ENCODE measurements around the gene CYSLTR2. TPM values are rescaled to one million over a fixed set of nuclear protein-coding genes. Genes with fewer than 3 reads are reported as not detected.

CYSLTR2 gene
- total and polyA plus RNA-seq, 2 donors (not counting 1 experiment from before 2014, with no cell fraction given): 0.09 TPM; not detected in 1

DNA sequence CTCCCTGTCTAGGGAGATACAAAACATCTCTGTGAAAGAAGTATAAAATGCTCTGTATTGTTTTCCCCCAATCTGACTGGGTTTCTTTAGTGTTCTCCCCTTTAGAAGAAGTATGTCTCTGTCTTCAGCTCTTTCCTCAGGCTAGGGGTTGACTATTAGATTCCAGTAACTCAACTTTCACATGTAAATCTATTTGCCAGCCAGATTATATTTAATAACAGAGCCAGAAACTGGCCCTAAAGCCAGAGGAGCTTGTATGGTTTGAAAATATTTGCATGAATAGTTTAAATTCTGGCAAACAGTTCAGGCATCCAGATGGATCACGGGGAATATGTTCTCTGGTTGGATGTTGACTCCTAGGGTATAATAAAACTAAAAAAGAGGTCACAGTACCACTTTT, 22.3 kb upstream of the CYSLTR2 start:
- DNase-seq (no peak), ATAC-seq (ENCODE audit: low read depth) (no peak)
- ChIA-PET CTCF (no interaction called here), POLR2A (no interaction called here)
- H3K4me1 Mint-ChIP-seq: no peaks in the 10 kb centered on the region
- no peak overlapping the region for H3K27ac Mint-ChIP-seq
- H3K9me3 Mint-ChIP-seq (ENCODE audit: insufficient read depth): peaks cover 13% of the 10 kb centered on the region
- no peak overlapping the region for H3K4me2 ChIP-seq (replicated peaks; ENCODE audit: low read depth, low read length, poor library complexity, severe bottlenecking)
- H3K36me3 ChIP-seq (replicated peaks in 1 of 2; ENCODE audit: control extremely low read depth in 1 of 2, control insufficient read depth in 1 of 2, extremely low read depth in 1 of 2, insufficient read depth in 2 of 2, low read length in 1 of 2): no peaks in the 10 kb centered on the region
- no peaks in the 10 kb centered on the region for H3K79me2 ChIP-seq (ENCODE audit: control insufficient read depth, insufficient read depth, low read length)
- TF ChIP-seq EZH2 (IDR thresholded peaks at IDR 0.05; ENCODE audit: borderline replicate concordance, insufficient read depth, low read depth, low read length, poor library complexity, severe bottlenecking): no peak
- TF ChIP-seq, protein P1, sequence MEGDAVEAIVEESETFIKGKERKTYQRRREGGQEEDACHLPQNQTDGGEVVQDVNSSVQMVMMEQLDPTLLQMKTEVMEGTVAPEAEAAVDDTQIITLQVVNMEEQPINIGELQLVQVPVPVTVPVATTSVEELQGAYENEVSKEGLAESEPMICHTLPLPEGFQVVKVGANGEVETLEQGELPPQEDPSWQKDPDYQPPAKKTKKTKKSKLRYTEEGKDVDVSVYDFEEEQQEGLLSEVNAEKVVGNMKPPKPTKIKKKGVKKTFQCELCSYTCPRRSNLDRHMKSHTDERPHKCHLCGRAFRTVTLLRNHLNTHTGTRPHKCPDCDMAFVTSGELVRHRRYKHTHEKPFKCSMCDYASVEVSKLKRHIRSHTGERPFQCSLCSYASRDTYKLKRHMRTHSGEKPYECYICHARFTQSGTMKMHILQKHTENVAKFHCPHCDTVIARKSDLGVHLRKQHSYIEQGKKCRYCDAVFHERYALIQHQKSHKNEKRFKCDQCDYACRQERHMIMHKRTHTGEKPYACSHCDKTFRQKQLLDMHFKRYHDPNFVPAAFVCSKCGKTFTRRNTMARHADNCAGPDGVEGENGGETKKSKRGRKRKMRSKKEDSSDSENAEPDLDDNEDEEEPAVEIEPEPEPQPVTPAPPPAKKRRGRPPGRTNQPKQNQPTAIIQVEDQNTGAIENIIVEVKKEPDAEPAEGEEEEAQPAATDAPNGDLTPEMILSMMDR (IDR thresholded peaks at IDR 0.05): no peak
- H3K9ac ChIP-seq (ENCODE audit: low read length): no peak overlapping the region
- no peaks in the 10 kb centered on the region for H3K4me1 ChIP-seq (ENCODE audit: control insufficient read depth in 2 of 2, insufficient read depth in 2 of 2, low read length in 2 of 2)
- intact Hi-C loops (cut with micrococcal nuclease): no loop called here
- H3K27me3 Mint-ChIP-seq: peaks cover 14% of the 10 kb centered on the region
- H3K27ac ChIP-seq (ENCODE audit: low read length in 2 of 2): no peak overlapping the region
- no peak overlapping the region for H3K4me3 Mint-ChIP-seq
- no peak overlapping the region for H2AFZ ChIP-seq (ENCODE audit: insufficient read depth, low read depth, low read length, poor library complexity, severe bottlenecking)
- H4K20me1 ChIP-seq (ENCODE audit: control insufficient read depth, insufficient read depth, low read length, poor library complexity, severe bottlenecking): no peaks in the 10 kb centered on the region
- H3K27me3 ChIP-seq (replicated peaks in 1 of 4; ENCODE audit: control extremely low read depth in 1 of 4, control insufficient read depth in 3 of 4, insufficient read depth in 4 of 4, low read length in 3 of 4): peaks cover 0 to 9% (median 1%) of the 10 kb centered on the region in 4 experiments
- peaks cover 6 to 15% (median 15%) of the 10 kb centered on the region in 3 donors for H3K9me3 ChIP-seq (ENCODE audit: control extremely low read depth in 1 of 3, control insufficient read depth in 2 of 3, insufficient read depth in 1 of 3, low read length in 2 of 3)
- WGBS (ENCODE audit: insufficient coverage): no CpG with 5 or more reads among the region's 1 CpG
- no peak overlapping the region for H3K4me3 ChIP-seq (ENCODE audit: control extremely low read depth in 1 of 5, extremely low read depth in 1 of 5, insufficient read depth in 1 of 5, low read depth in 2 of 5, low read length in 4 of 5)

- no peak overlapping the region for H2AFZ ChIP-seq (ENCODE audit: insufficient read depth, low read depth, low read length, poor library complexity, severe bottlenecking)
- H3K9ac ChIP-seq (ENCODE audit: low read length): no peak overlapping the region
- peaks cover 17% of the 10 kb centered on the region for H3K9me3 Mint-ChIP-seq (ENCODE audit: insufficient read depth)
- H3K4me3 ChIP-seq (ENCODE audit: control extremely low read depth in 1 of 5, extremely low read depth in 1 of 5, insufficient read depth in 1 of 5, low read depth in 2 of 5, low read length in 4 of 5): no peak overlapping the region
- H3K36me3 ChIP-seq (replicated peaks in 1 of 2; ENCODE audit: control extremely low read depth in 1 of 2, control insufficient read depth in 1 of 2, extremely low read depth in 1 of 2, insufficient read depth in 2 of 2, low read length in 1 of 2): no peaks in the 10 kb centered on the region
- H3K27me3 Mint-ChIP-seq: peaks cover 20% of the 10 kb centered on the region
- TF ChIP-seq, protein P1 (IDR thresholded peaks at IDR 0.05): no peak
- no peak for TF ChIP-seq EZH2 (IDR thresholded peaks at IDR 0.05; ENCODE audit: borderline replicate concordance, insufficient read depth, low read depth, low read length, poor library complexity, severe bottlenecking)
- H3K9me3 ChIP-seq (ENCODE audit: control extremely low read depth in 1 of 3, control insufficient read depth in 2 of 3, insufficient read depth in 1 of 3, low read length in 2 of 3): peaks cover 6 to 30% (median 24%) of the 10 kb centered on the region in 3 donors
- no peak overlapping the region for H3K27ac Mint-ChIP-seq
- ChIA-PET POLR2A (no interaction called here), CTCF (no interaction called here)
- H3K4me1 ChIP-seq (ENCODE audit: control insufficient read depth in 2 of 2, insufficient read depth in 2 of 2, low read length in 2 of 2): no peaks in the 10 kb centered on the region
- peaks cover 0 to 11% (median 0%) of the 10 kb centered on the region in 4 experiments for H3K27me3 ChIP-seq (replicated peaks in 1 of 4; ENCODE audit: control extremely low read depth in 1 of 4, control insufficient read depth in 3 of 4, insufficient read depth in 4 of 4, low read length in 3 of 4)
- no peak overlapping the region for H3K4me3 Mint-ChIP-seq
- no peaks in the 10 kb centered on the region for H3K4me1 Mint-ChIP-seq
- WGBS (ENCODE audit: insufficient coverage): no CpG with 5 or more reads among the region's 3 CpGs
- intact Hi-C loops (cut with micrococcal nuclease): no loop called here
- H3K79me2 ChIP-seq (ENCODE audit: control insufficient read depth, insufficient read depth, low read length): no peaks in the 10 kb centered on the region
- H4K20me1 ChIP-seq (ENCODE audit: control insufficient read depth, insufficient read depth, low read length, poor library complexity, severe bottlenecking): no peaks in the 10 kb centered on the region
- no peak overlapping the region for H3K4me2 ChIP-seq (replicated peaks; ENCODE audit: low read depth, low read length, poor library complexity, severe bottlenecking)
- no peak for ATAC-seq (ENCODE audit: low read depth)
- no peak overlapping the region for H3K27ac ChIP-seq (ENCODE audit: low read length in 2 of 2)
- DNase-seq: no peak
These were observed 20.0 kb upstream of the CYSLTR2 start for GRCh38 chr13:48633700-48634099.

All from B cell (primary cell).